Left colon (tissue), 2 donors: ENCODE data around the gene SLC46A1. TPM values are rescaled to one million over a fixed set of nuclear protein-coding genes. Genes with fewer than 3 reads are reported as not detected.

Experiments
- ATAC-seq: fragments of 200-7000 bp; cut with Tn5 transposase; one replicate; pipeline ENCODE4 v1.9.1; 2020; ENCODE audit warnings: mild to moderate bottlenecking, moderate library complexity
- DNase-seq, 2 donors: peaks; one replicate each; pipeline ENCODE4 v3.0.0-alpha.2; 2020
- intact Hi-C, 2 donors: fragments of 100-400 bp; cut with DNase I in 1 of 2; cut with micrococcal nuclease in 1 of 2; formaldehyde crosslinking; loops; one replicate each; pipeline versions ENCODE4 v1.11.2 to v1.14.0; 2022; cut with DNase I, micrococcal nuclease
- microRNA-seq, 2 donors: library from miRNA; unstranded; fragments of <30 nt; microRNA quantifications; one replicate each; pipeline versions ENCODE4 v1.1.0 to v1.2.0, GENCODE V29; 2020
- total RNA-seq, 2 donors: library from RNA; stranded (reverse); fragmentation: NEBNext Ultra II Directional; extraction: Animal tissue kit (Norgen Biotek cat#: 25700); gene quantifications; one replicate each; pipeline ENCODE4 v1.2.1, GENCODE V29; 2021
- donor health status: DM: no; HTN: no; CAD: no.
- donor health status: DM: yes; HTN: yes; CAD: no.

Gene SLC46A1
- total RNA-seq, 2 donors from 2014 or later, result 6.3 to 17.5 TPM

GRCh38 chr17:28366605-28367004 is 39.4 kb downstream of the SLC46A1 start:
- no peak for ATAC-seq
- intact Hi-C loops, result no loop called here
- no peak for DNase-seq

GRCh38 chr17:28365487-28365886 is 40.5 kb downstream of the SLC46A1 start:
- no peak for ATAC-seq
- DNase-seq, result no peak
- intact Hi-C loops, result no loop called here

GRCh38 chr17:28364665-28365363 is 41.2 kb downstream of the SLC46A1 start, which contains the start of gene SEBOX:
SEBOX (minus strand) TSS chr17:28365199; CDS start chr17:28365151, 48 bp downstream.
- ATAC-seq (no peak), DNase-seq (no peak)
- intact Hi-C loops, result no loop called here

GRCh38 chr17:28363776-28364650 is 42.0 kb downstream of the SLC46A1 start:
- ATAC-seq (no peak), DNase-seq (no peak)
- intact Hi-C loops, result no loop called here

- no peak for DNase-seq
- no peak for ATAC-seq
- intact Hi-C loops, result no loop called here
Observed at GRCh38 chr17:28363186-28363585, 42.8 kb downstream of the SLC46A1 start.

- intact Hi-C loops, result no loop called here
- DNase-seq (no peak), ATAC-seq (no peak)
Observed at GRCh38 chr17:28357901-28358197, 48.2 kb downstream of the SLC46A1 start.

GRCh38 chr17:28357061-28357900 is 48.7 kb downstream of the SLC46A1 start, which contains the start of gene POLDIP2:
POLDIP2 (minus strand) TSS chr17:28357527; CDS start chr17:28357448, 79 bp downstream.
- intact Hi-C loops, result no loop called here
- peak; percentile 98 for ATAC-seq
- DNase-seq, result peak; percentile 94 to 95

GRCh38 chr17:28350271-28350670 is 55.7 kb downstream of the SLC46A1 start:
- ATAC-seq (no peak), DNase-seq (no peak)
- intact Hi-C loops, result no loop called here

GRCh38 chr17:28348979-28349378 is 57.0 kb downstream of the SLC46A1 start:
- ATAC-seq (no peak), DNase-seq (no peak)
- intact Hi-C loops, result no loop called here

- ATAC-seq (no peak), DNase-seq (no peak)
- intact Hi-C loops, result no loop called here
Observed at GRCh38 chr17:28347261-28347891, 58.6 kb downstream of the SLC46A1 start.

GRCh38 chr17:28346746-28347246 is 59.2 kb downstream of the SLC46A1 start:
- DNase-seq, result no peak
- intact Hi-C loops, result no loop called here
- ATAC-seq, result peak; percentile 35

- intact Hi-C loops, result no loop called here
- no peak for ATAC-seq
- no peak for DNase-seq
Observed at GRCh38 chr17:28346199-28346580, 59.8 kb downstream of the SLC46A1 start.

GRCh38 chr17:28345419-28346198 is 60.4 kb downstream of the SLC46A1 start:
- DNase-seq (no peak), ATAC-seq (peak; percentile 15)
- intact Hi-C loops, result no loop called here

Small RNA genes lying within 50 kb of the gene (microRNA-seq; reads per million reads assigned to microRNA genes)
- 1.4 to 1.6 reads per million in 2 donors for gene MIR4723

Other genes with a start within 250 kb of the SLC46A1 start
- gene TMEM97, start 87.0 kb downstream of the SLC46A1 start, total RNA-seq, result 10 to 100 TPM; 14.2 to 37.7 TPM
- 10 to 100 TPM; 26.2 to 26.3 TPM for gene IFT20, start 70.7 kb downstream of the SLC46A1 start, total RNA-seq
- gene TNFAIP1, start 70.5 kb downstream of the SLC46A1 start, total RNA-seq, result 10 to 100 TPM; 34.6 to 38.2 TPM
- 10 to 100 TPM; 80.6 to 82.5 TPM for gene POLDIP2, start 48.7 kb downstream of the SLC46A1 start, total RNA-seq
- not detected for gene SEBOX, start 41.0 kb downstream of the SLC46A1 start, total RNA-seq
- under 1 TPM in 1 of 2 donors, not detected in 1; 0.11 TPM for gene VTN, start 35.9 kb downstream of the SLC46A1 start, total RNA-seq
- 10 to 100 TPM; 11.7 to 12.7 TPM for gene SARM1, start 34.5 kb downstream of the SLC46A1 start, total RNA-seq
- 10 to 100 TPM; 24.4 to 26.5 TPM for gene SLC13A2, start 67.4 kb upstream of the SLC46A1 start, total RNA-seq
- under 1 TPM; 0.36 to 0.64 TPM for gene FOXN1, start 100.1 kb upstream of the SLC46A1 start, total RNA-seq
- gene UNC119, start 146.4 kb upstream of the SLC46A1 start, total RNA-seq, result 10 to 100 TPM; 26.7 to 32.4 TPM
- 10 to 100 TPM; 82.5 to 94.6 TPM for gene PIGS, start 165.3 kb upstream of the SLC46A1 start, total RNA-seq
- 10 to 100 TPM; 26.0 to 38.6 TPM for gene ALDOC, start 170.7 kb upstream of the SLC46A1 start, total RNA-seq
- gene SPAG5, start 192.8 kb upstream of the SLC46A1 start, total RNA-seq, result 10 to 100 TPM in 1 of 2 donors, 1 to 10 TPM in 1; 9.7 to 24.4 TPM
- 10 to 100 TPM; 10.2 to 13.5 TPM for gene RSKR, start 208.0 kb upstream of the SLC46A1 start, total RNA-seq
- gene BLTP2, start 238.9 kb upstream of the SLC46A1 start, total RNA-seq, result 100 to 1,000 TPM; 129 to 135 TPM